DMS153 treated with DMSO at 0.1 percent for 48 hours (cell line): ENCODE results near the gene ZNF433.
"Not testable (repeated sequence)": the region's sequence is repeated elsewhere in the genome, so short reads cannot be mapped to it uniquely, and the experiment has no call there.

ENCODE experiments used
- DNase-seq: peaks from one replicate; lab custom pipeline; 2025; ENCODE audit not compliant: unreplicated experiment; lab: John Stamatoyannopoulos, UW

The ZNF433 gene

GRCh38 chr19:12035220-12036172 is at the start of gene ZNF433:
Gene ZNF433, minus strand, starts transcription at chr19:12035679. Its CDS starts 140 bp downstream, at chr19:12035539.
- no peak for DNase-seq

DNA sequence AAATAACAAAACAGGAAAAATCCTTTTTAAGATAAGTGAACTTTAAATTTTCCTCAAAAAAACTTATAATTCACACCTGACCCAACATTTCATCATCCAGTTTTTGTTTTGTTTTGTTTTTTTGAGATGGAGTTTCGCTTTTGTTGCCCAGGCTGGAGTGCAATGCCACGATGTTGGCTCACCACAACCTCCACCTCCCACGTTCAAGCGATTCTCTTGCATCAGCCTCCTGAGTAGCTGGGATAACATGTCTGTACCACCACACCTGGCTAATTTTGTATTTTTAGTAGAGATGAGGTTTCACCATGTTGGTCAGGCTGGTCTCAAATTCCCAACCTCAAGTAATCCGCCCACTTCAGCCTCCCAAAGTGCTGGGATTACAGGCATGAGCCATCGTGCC is 47.9 kb upstream of the ZNF433 start:
- not testable (repeated sequence) for DNase-seq

GRCh38 chr19:12077375-12077774 is 41.9 kb upstream of the ZNF433 start:
- DNase-seq = no peak

DNA sequence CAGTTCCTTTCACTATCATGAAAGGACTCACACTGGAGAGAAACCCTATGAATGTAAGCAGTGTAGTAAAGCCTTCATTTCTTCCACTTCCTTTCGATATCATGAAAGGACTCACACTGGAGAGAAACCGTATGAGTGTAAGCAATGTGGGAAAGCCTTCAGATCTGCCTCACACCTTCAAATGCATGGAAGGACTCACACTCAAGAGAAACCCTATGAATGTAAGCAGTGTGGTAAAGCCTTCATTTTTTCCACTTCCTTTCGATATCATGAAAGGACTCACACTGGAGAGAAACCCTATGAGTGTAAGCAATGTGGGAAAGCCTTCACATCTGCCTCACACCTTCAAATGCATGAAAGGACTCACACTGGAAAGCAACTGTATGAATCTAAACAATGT is 40.9 kb upstream of the ZNF433 start:
- DNase-seq = not testable (repeated sequence)

DNA sequence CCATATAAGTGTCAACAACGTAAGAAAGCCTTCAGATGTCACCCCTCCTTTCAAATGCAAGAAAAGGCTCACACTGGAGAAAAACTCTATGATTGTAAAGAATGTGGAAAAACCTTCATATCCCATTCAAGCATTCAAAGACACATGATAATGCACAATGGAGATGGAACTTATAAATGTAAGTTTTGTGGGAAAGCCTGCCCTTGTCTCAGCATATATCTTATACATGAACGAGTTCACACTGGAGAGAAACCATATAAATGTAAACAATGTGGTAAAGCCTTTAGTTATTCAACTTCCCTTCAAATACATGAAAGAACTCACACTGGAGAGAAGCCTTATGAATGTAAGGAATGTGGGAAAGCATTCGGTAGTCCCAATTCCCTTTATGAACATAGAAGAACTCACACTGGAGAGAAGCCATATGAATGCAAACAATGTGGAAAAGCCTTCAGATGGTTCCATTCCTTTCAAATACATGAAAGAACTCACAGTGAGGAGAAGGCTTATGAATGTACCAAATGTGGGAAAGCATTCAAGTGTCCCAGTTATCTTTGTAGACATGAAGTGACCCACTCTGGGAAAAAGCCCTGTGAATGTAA is 40.2 kb upstream of the ZNF433 start:
- DNase-seq = no peak

GRCh38 chr19:12064590-12065538 is 29.4 kb upstream of the ZNF433 start, which contains the start of gene ZNF844:
Gene ZNF844, plus strand, starts transcription at chr19:12064731. Its CDS starts 143 bp downstream, at chr19:12064874.
- DNase-seq = no peak

- no peak for DNase-seq
These were observed 20.3 kb upstream of the ZNF433 start for GRCh38 chr19:12055784-12056183.

DNA sequence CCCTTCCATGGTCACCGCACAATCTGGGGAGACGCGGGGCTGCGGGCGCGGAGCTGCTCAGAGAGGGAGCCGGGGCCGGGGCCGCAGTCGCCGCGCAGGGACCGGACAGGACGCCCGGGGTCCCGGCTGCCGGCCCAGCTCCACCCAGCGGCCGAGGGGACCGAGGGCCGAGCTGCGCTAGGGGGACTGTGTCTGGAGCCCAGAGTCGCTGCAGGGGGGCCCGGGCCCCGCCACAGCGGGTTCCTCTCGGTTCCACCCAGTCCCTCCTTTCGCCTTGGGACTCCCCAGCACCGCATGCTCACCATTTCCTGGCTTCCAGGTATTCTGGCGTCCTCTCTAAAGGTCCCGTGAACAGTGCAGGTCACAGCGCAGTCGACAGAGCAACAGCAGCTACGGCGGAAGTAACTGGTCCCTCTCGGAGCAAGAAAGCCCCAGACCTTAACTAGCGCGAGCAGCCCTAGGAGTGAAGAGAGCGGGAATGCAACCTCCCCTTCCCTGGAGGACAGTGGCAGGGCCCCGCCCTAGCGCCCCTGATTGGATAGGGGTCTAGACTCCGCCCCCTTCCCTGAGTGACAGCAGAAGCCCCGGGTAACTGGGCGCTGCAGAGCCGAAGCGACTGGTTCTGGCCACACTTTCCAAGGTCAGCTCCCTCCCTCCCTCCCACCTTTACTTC is 17.2 kb upstream of the ZNF433 start, which contains the start of gene ZNF878:
TSS of gene ZNF878 (minus strand) at position 465 of the 673 bp plus-strand sequence. CDS start at position 305, 160 bp downstream.
- DNase-seq = no peak

- no peak for DNase-seq
These were observed 16.6 kb upstream of the ZNF433 start for GRCh38 chr19:12052091-12052496.

- no peak for DNase-seq
These were observed 12.4 kb upstream of the ZNF433 start for GRCh38 chr19:12047868-12048267.

GRCh38 chr19:12043752-12044422 is 8.4 kb upstream of the ZNF433 start:
- DNase-seq = no peak

GRCh38 chr19:12042893-12043292 is 7.4 kb upstream of the ZNF433 start:
- no peak for DNase-seq

DNA sequence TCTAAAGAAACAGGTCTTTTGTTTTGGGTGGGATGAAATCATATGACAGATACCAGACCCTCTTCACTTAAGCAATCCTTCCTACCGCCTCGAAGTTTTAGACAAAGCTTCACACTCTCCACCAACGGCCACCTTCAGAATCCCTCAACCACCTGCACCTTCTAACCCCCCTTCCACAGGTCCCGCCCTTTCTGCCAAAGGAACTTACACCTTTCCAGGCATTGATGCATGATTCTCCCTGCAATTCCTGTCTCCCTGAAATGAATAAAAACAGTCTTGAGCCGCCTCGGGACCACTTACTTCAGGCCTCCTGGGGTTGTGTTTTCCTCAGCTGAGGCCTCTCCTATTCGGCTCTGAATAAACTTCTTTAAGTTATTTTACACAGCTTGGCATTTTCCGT is 859 bp downstream of the ZNF433 start:
- DNase-seq = no peak

- DNase-seq = no peak
These were observed 1.3 kb downstream of the ZNF433 start for GRCh38 chr19:12034198-12034597.

DNA sequence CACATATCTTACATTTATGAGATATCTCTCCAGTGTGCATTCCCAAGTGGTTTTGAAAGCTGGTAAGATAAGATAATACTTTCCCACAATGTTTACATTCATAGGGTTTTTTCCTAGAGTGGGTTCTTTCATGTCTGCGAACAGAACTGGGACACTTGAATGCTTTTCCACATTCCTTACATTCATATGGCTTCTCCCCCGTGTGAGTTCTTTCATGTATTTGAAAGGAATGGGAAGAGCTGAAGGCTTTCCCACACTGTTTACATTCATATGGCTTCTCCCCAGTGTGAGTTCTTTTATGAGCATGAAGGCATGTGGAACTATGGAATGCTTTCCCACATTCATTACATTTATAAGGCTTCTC is 19.7 kb downstream of the ZNF433 start:
- no peak for DNase-seq

DNA sequence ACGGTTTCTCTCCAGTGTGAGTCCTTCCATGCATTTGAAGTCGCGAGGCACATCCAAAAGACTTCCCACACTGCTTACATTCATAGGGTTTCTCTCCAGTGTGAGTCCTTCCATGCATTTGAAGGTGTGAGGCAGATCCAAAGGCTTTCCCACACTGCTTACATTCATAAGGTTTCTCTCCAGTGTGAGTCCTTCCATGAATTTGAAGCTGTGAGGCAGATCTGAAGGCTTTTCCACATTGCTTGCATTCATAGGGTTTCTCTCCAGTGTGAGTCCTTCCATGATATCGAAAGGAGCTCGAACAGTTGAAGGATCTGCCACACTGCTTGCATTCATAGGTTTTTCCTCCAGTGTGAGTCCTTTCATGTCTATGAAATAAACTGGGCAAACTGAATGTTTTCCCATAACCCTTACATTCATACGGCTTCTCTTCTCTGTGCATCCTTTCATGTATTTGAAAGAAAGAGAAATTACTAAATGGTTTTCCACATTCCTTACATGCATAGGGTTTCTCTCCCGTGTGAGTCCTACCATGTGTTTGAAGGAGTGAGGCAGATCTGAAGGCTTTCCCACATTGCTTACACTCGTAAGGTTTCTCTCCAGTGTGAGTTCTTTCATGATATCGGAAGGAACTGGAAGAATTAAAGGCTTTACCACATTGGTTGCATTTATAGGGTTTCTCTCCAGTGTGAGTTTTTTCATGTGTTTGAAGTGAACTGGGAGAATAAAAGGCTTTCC is 20.3 kb downstream of the ZNF433 start:
- DNase-seq = no peak

DNA sequence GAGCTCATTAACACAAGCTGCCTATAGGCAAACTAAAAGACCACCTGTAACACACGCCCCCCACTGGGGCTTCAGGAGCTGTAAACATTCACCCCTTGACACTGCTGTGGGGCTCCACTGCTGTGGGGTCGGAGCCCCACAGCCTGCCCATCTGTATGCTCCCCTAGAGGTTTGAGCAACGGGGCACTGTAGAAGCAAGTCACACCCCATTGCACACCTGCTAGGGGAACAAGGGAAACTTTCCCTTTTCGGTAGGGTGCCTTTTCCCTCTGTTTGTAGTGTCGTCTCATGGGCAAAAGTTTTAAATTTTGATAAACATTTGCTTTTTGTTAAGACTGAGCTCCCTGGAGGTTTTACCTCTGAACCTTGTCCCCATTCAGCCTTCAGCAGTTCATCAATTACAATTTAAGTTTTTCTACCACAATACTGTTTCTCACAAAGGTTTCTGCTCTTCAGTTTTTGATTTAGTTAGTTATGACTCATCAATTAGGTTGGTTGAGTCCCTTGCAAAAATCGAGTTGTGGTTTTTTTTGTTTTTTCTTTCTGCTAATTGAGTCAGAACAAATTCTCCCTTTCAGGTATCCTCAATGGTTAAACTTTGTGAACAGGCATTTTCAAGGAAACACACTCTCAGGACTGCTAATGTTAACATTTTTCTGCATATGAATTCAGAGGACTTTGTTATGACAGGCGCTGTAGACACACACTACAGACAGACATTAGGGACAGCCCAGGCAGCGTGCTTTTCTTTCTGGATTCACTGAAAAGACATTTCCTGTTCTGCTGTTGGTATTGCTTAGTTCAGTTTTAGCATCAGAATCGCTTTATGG is 35.1 kb downstream of the ZNF433 start:
- no peak for DNase-seq

DNA sequence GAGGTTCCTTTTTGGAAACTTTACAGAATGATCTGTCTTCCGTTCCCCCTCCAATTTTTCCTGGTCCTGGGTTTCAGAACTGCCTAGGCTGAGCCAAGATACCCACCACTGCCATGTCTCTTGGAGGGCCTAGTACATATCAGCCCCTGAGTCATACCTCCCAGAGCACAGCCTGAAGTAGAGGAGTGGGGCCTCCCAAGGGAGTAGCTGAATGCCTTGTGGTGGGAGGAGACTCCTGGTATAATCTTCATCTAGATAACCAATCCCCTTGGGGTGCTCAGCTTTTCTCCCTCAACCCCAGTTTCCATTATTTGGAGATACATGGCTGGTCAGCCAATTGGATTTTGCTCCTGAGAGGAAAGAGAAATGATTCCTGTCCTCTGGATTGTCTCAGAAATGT is 40.3 kb downstream of the ZNF433 start:
- DNase-seq = no peak
